Measurements from ENCODE around the gene CKM.
A peak's percentile ranks its signal among the peaks of the same experiment; 100 is the strongest.
"Not testable (repeated sequence)": the region's sequence is repeated elsewhere in the genome, so short reads cannot be mapped to it uniquely, and the experiment has no call there.

The CKM gene

GRCh38 chr19:45279587-45280192 lies 43.0 kb downstream of the CKM start:
- DNase-seq, result no peak

- no peak for DNase-seq
These were observed 44.6 kb downstream of the CKM start for GRCh38 chr19:45278087-45278486.

- DNase-seq, result peak; percentile 17
These were observed 46.4 kb downstream of the CKM start for GRCh38 chr19:45276284-45276687.

GRCh38 chr19:45275370-45275971 lies 47.2 kb downstream of the CKM start:
- DNase-seq, result peak; percentile 27

GRCh38 chr19:45273521-45273855 lies 49.2 kb downstream of the CKM start:
- DNase-seq, result no peak

GRCh38 chr19:45271735-45272108 lies 51.0 kb downstream of the CKM start:
- DNase-seq, result no peak

GRCh38 chr19:45271098-45271734 lies 51.5 kb downstream of the CKM start:
- DNase-seq, result no peak

- not testable (repeated sequence) for DNase-seq
These were observed 52.7 kb downstream of the CKM start for GRCh38 chr19:45269939-45270338.

- no peak for DNase-seq
These were observed 55.4 kb downstream of the CKM start for GRCh38 chr19:45267296-45267695.

GRCh38 chr19:45265375-45265774 lies 57.3 kb downstream of the CKM start:
- no peak for DNase-seq

GRCh38 chr19:45264781-45265317 lies 57.8 kb downstream of the CKM start:
- DNase-seq, result no peak

GRCh38 chr19:45263013-45263412 lies 59.7 kb downstream of the CKM start:
- no peak for DNase-seq

- no peak for DNase-seq
These were observed 60.1 kb downstream of the CKM start for GRCh38 chr19:45262570-45262969.

GRCh38 chr19:45258862-45259261 lies 63.8 kb downstream of the CKM start:
- DNase-seq, result no peak

GRCh38 chr19:45256836-45257235 lies 65.8 kb downstream of the CKM start:
- DNase-seq, result no peak

All from DMS153 (cell line).